K562 (cell line): Measurements from ENCODE around the gene PHLDB3. TPM values are rescaled to one million over a fixed set of nuclear protein-coding genes. Genes with fewer than 3 reads are reported as not detected.
A peak's percentile ranks its signal among the peaks of the same experiment; 100 is the strongest.

Experiments
- ATAC-seq: fragments of 200-7000 bp; cut with Tn5 transposase; 3 replicates; pipeline ENCODE4 v1.9.1; 2020; ENCODE audit warnings: moderate library complexity
- BruUV-seq: library from RNA; stranded (reverse); fragments of 400-500 nt; replicated peaks from 2 replicates; lab custom pipeline; 2021; lab: Mats Ljungman, UMichigan
- CTCF ChIA-PET: fragments of 300-600 bp; formaldehyde crosslinking; extraction: SDS; loops from one replicate; lab custom pipeline; 2021; ENCODE audit warnings: low intra/inter-chr PET ratio; lab: Yijun Ruan, JAX
- POLR2A ChIA-PET: fragments of 300-600, 350-650 bp; sonication (Branson Sonifier 250); formaldehyde crosslinking; extraction: SDS; loops from one replicate; lab custom pipeline; 2021; ENCODE audit warnings: antibody characterized with exemption, inconsistent platforms; lab: Yijun Ruan, JAX
- DNase-seq, 4 experiments: peaks; one replicate each; pipeline versions ENCODE4 v3.0.0 to v3.0.0-alpha.2; 2011 to 2018; ENCODE audit warnings: low spot score in 3 of 4, mixed read lengths in 3 of 4; ENCODE audit errors: extremely low read depth in 1 of 4
- FAIRE-seq: peaks from 2 replicates; lab custom pipeline; 2011; peaks lifted over from hg19 to GRCh38; lab: Jason Lieb, UNC
- H2AFZ ChIP-seq: 2 replicates; pipeline ENCODE4 v1.6.0; 2011; ENCODE audit warnings: low read depth, low read length, control low read depth, inconsistent platforms
- H3K27ac ChIP-seq: fragments of 200-600 bp; 3 replicates; pipeline ENCODE4 v1.8.0; 2011; ENCODE audit warnings: low read depth, mild to moderate bottlenecking, control low read depth, inconsistent platforms, low read length, moderate library complexity, mixed read lengths; ENCODE audit errors: extremely low read depth
- H3K27me3 ChIP-seq, 2 experiments: fragments of 300-600 bp in 1 of 2; 2 replicates in 1 of 2; 3 replicates in 1 of 2; pipeline versions ENCODE4 v1.6.0 to v1.8.0; 2011; ENCODE audit warnings: inconsistent platforms in 2 of 2, low read length in 2 of 2, mild to moderate bottlenecking in 1 of 2, mixed read lengths in 1 of 2, moderate library complexity in 1 of 2; ENCODE audit not compliant: control insufficient read depth in 2 of 2, insufficient read depth in 2 of 2
- H3K36me3 ChIP-seq: fragments of 300-600 bp; 3 replicates; pipeline ENCODE4 v1.8.0; 2011; ENCODE audit warnings: mild to moderate bottlenecking, low read length, inconsistent platforms; ENCODE audit not compliant: control insufficient read depth, insufficient read depth
- H3K4me1 ChIP-seq, 2 experiments: fragments of 200-600 bp in 1 of 2; replicated peaks in 1 of 2; 2 replicates in 1 of 2; 3 replicates in 1 of 2; pipeline versions ENCODE4 v1.5.1 to v1.8.0; 2011; ENCODE audit warnings: inconsistent platforms in 2 of 2, low read length in 2 of 2, mild to moderate bottlenecking in 1 of 2, mixed read lengths in 1 of 2, moderate library complexity in 1 of 2; ENCODE audit not compliant: control insufficient read depth in 2 of 2, insufficient read depth in 2 of 2
- H3K4me2 ChIP-seq: 2 replicates; pipeline ENCODE4 v1.6.1; 2011; ENCODE audit warnings: low read length, control low read depth, inconsistent platforms, mixed read lengths; ENCODE audit not compliant: insufficient read depth
- H3K4me3 ChIP-seq: fragments of 200-600 bp; sonication (generic), shearing (Covaris generic); 2 replicates; pipeline ENCODE4 v1.5.1; 2016; ENCODE audit warnings: control low read depth, inconsistent platforms
- H3K79me2 ChIP-seq: fragments of 200-600 bp; 3 replicates; pipeline ENCODE4 v1.8.0; 2011; ENCODE audit warnings: low read length, inconsistent platforms; ENCODE audit not compliant: control insufficient read depth, insufficient read depth
- H3K9ac ChIP-seq, 2 experiments: 2 replicates each; pipeline versions ENCODE4 v1.6.0 to v1.6.1; 2011; ENCODE audit warnings: low read depth in 2 of 2, low read length in 2 of 2, control low read depth in 1 of 2, inconsistent platforms in 1 of 2, mild to moderate bottlenecking in 1 of 2, mixed read lengths in 1 of 2; ENCODE audit not compliant: insufficient read depth in 1 of 2
- H3K9me1 ChIP-seq: one replicate; pipeline ENCODE4 v1.6.0; 2011; ENCODE audit warnings: inconsistent platforms, mild to moderate bottlenecking, low read length, moderate library complexity; ENCODE audit not compliant: control insufficient read depth, insufficient read depth
- H3K9me3 ChIP-seq: replicated peaks from 2 replicates; pipeline ENCODE4 v1.5.1; 2011; ENCODE audit warnings: low read depth, low read length, inconsistent platforms; ENCODE audit not compliant: control insufficient read depth, insufficient read depth
- H4K20me1 ChIP-seq: replicated peaks from 2 replicates; pipeline ENCODE4 v1.6.1; 2011; ENCODE audit warnings: low read length, inconsistent platforms, mixed read lengths; ENCODE audit not compliant: control insufficient read depth, insufficient read depth
- CUX1 ChIP-seq: fragments of 200-800 bp; sonication (Bioruptor generic); IDR thresholded peaks from 2 replicates; pipeline ENCODE4 v1.6.1; 2016; ENCODE audit warnings: missing genetic modification characterization, missing compliant biosample characterization
- LEF1 ChIP-seq: fragments of 450-650 bp; IDR thresholded peaks from 2 replicates; pipeline ENCODE4 v1.6.1; 2016; ENCODE audit warnings: mild to moderate bottlenecking
- ZNF212 ChIP-seq: fragments of 450-650 bp; formaldehyde crosslinking; IDR thresholded peaks from 2 replicates; pipeline ENCODE4 v1.4.0; 2020; ENCODE audit warnings: mild to moderate bottlenecking
- ZNF274 ChIP-seq: IDR thresholded peaks from 2 replicates; pipeline ENCODE4 v1.6.1; 2011; ENCODE audit warnings: low read depth, mild to moderate bottlenecking, low read length, moderate library complexity, borderline replicate concordance
- ZNF324 ChIP-seq: fragments of 250-450 bp; sonication (Bioruptor Pico); IDR thresholded peaks from 2 replicates; pipeline ENCODE4 v1.4.0; 2020; ENCODE audit warnings: mild to moderate bottlenecking
- WGBS: fragments of 100-300 bp; shearing (Covaris generic); methylation state at CpG from one replicate; pipeline ENCODE4 v1.1.6; 2016; ENCODE audit warnings: low coverage, mixed read lengths; ENCODE audit not compliant: insufficient coverage; ENCODE audit errors: missing lambda C conversion rate; 5-methylcytosine and 5-hydroxymethylcytosine counted together
- in situ Hi-C: fragments of 300-500 bp; cut with MboI; formaldehyde crosslinking; loops from 4 replicates; pipeline ENCODE4 v1.15.0; 2018; ENCODE audit warnings: inconsistent platforms, mixed read lengths
- intact Hi-C: fragments of 100-400 bp; cut with micrococcal nuclease; formaldehyde crosslinking; loops from 2 replicates; pipeline ENCODE4 v1.14.2; 2022
- polyA plus RNA-seq, 8 experiments: library from polyadenylated mRNA; depleted of rRNA in 4 of 8; stranded (reverse) in 5 of 8; unstranded in 3 of 8; fragments of >200 nt; fragmentation: Nextera tagmentation in 2 of 8; fragmentation: Illumina TruSeq in 1 of 8; extraction: Ambion mirVana in 2 of 8; extraction: Trizol in 1 of 8; gene quantifications; 2 replicates each; pipeline versions ENCODE4 v1.2.1 to v1.2.3, GENCODE V29; 2011 to 2014; ENCODE audit warnings: inconsistent platforms in 1 of 8, missing spikeins in 1 of 8
- total RNA-seq, 7 experiments: library from RNA; depleted of rRNA in 6 of 7; stranded (reverse); fragments of >200 nt in 6 of 7; fragmentation: Illumina TruSeq in 2 of 7; extraction: Trizol in 2 of 7; gene quantifications; 2 replicates each; pipeline versions ENCODE4 v1.2.1 to v1.2.3, GENCODE V29; 2011 to 2021; ENCODE audit warnings: low replicate concordance in 1 of 7

PHLDB3 gene
- total and polyA plus RNA-seq, 9 of the 15 experiments (the other 6 are each of a cell fraction or from before 2014, with no cell fraction given), result 0.04 to 23.5 (median 3.9) TPM

- DNase-seq, result no peak
- 100% methylated on average over 1 of the region's 2 CpGs for WGBS
- POLR2A ChIA-PET, result interaction anchor here (0.5 to 0.8 kb wide), 2 partner anchors 11 to 103 kb away, joined by 3 read pairs; no protein-coding TSS in a partner anchor
Observed at GRCh38 chr19:43545981-43546380, 41.4 kb upstream of the PHLDB3 start.

DNA sequence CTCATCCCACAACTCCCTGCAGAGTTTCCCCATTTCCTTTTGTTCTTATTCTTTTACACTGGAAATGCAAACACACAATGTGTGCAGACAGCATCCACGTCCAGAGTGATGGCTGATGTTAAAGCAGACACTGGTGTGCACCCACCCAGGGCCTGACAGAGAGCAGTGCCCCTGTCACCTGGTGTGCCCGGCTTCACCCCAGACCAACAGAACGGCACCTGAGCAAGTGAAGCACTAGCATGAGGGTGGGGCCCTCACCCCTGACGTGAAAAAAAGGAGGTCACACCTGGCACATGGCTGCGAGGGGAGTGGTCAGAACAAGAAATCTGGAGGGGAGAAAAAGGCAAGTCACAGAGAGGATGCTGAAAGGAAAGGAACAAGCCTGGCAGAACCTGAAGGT, 40.7 kb upstream of the PHLDB3 start:
- H2AFZ ChIP-seq, result no peak overlapping the region
- no peaks in the 10 kb centered on the region for H3K9me1 ChIP-seq
- H3K9ac ChIP-seq, result peak overlapping the region in 1 of 2 experiments; percentile 23; a peak in 1 of 4 replicates
- H3K27me3 ChIP-seq, result no peaks in the 10 kb centered on the region
- H3K4me2 ChIP-seq, result no peak overlapping the region
- ATAC-seq (no peak), DNase-seq (no peak)
- ChIA-PET POLR2A (interaction anchor here (0.8 kb wide), 1 partner anchor 10 kb away, joined by 3 read pairs; no protein-coding TSS in a partner anchor), CTCF (no interaction called here)
- no peaks in the 10 kb centered on the region for H4K20me1 ChIP-seq
- peaks cover 50% of the 10 kb centered on the region; the same call in 2 of the 3 replicates for H3K36me3 ChIP-seq
- no peaks in the 10 kb centered on the region for H3K79me2 ChIP-seq
- no peak overlapping the region for H3K4me3 ChIP-seq
- in situ Hi-C loops, result no loop called here
- no peaks in the 10 kb centered on the region for H3K9me3 ChIP-seq
- BruUV-seq, result no TSS peak
- intact Hi-C loops, result no loop called here
- H3K27ac ChIP-seq, result no peak overlapping the region
- H3K4me1 ChIP-seq, result no peaks in the 10 kb centered on the region; a peak in 1 of 5 replicates
- WGBS, result 83% methylated on average over 5 of the region's 5 CpGs
- TF ChIP-seq LEF1 (no peak), CUX1 (CRISPR knock-in tag) (no peak)
- TF ChIP-seq, all 486 proteins: peak for 0
- no peak for FAIRE-seq

More at GRCh38 chr19:43545981-43546380, 41.4 kb upstream of the PHLDB3 start:
- BruUV-seq, result no TSS peak
- no peak overlapping the region for H3K27ac ChIP-seq
- ATAC-seq (no peak), FAIRE-seq (no peak)
- peaks cover 53% of the 10 kb centered on the region; the same call in 2 of the 3 replicates for H3K36me3 ChIP-seq
- no peak overlapping the region for H3K4me2 ChIP-seq
- in situ Hi-C loops, result no loop called here
- intact Hi-C loops, result no loop called here
- CTCF ChIA-PET, result no interaction called here
- no peaks in the 10 kb centered on the region for H4K20me1 ChIP-seq
- no peaks in the 10 kb centered on the region for H3K9me3 ChIP-seq
- no peaks in the 10 kb centered on the region for H3K79me2 ChIP-seq
- TF ChIP-seq ZNF274 (no peak), ZNF324 (no peak), ZNF212 (CRISPR knock-in tag) (no peak)
- no peaks in the 10 kb centered on the region for H3K9me1 ChIP-seq
- H3K9ac ChIP-seq, result no peak overlapping the region
- no peaks in the 10 kb centered on the region; a peak in 1 of 5 replicates for H3K4me1 ChIP-seq
- no peak overlapping the region for H2AFZ ChIP-seq
- H3K4me3 ChIP-seq, result no peak overlapping the region
- no peaks in the 10 kb centered on the region for H3K27me3 ChIP-seq
